GM12892 (cell line): ENCODE measurements around the gene KRT20.

Experiments used
- POLR2AphosphoS5 ChIP-seq: IDR thresholded peaks from 2 replicates; pipeline ENCODE4 v1.6.1; 2011; ENCODE audit warnings: low read depth, low read length, control low read depth
- TAF1 ChIP-seq: IDR thresholded peaks from 2 replicates; pipeline ENCODE4 v1.6.1; 2011; ENCODE audit warnings: low read depth, mild to moderate bottlenecking, control low read depth, low read length, borderline replicate concordance

DNA sequence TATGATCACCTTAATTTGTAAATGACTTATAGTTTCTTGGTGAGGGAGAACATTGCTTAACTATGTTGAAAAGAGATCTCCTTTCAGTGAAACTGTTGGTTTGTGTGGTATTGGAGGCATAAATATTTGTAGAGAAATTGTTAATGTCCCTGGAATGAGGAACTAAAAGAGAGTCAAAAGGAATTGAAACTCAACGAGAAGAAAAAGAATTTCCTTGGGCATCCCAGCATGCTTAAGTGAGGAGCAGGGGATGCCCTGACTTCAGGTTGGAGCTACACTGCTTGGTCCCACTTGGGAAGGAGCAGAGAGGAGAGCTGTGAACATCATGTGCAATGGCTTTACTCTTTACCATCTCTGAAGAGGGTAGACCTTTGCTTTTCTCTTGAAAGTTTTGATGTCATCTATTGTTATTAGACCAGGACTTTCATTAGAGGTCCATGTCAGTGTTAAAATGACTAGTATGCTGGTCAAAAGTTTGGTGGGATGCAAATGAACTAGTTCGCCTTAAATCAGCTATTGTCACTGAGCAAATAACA is 30.7 kb upstream of the KRT20 start:
- TF ChIP-seq TAF1 (no peak), POLR2AphosphoS5 (no peak)
